ENCODE results near the gene TMA7B. TPM values are rescaled to one million over a fixed set of nuclear protein-coding genes. Genes with fewer than 3 reads are reported as not detected.

The TMA7B gene
- total RNA-seq, 2 donors from 2014 or later = 0.20 TPM; not detected in 1

DNA sequence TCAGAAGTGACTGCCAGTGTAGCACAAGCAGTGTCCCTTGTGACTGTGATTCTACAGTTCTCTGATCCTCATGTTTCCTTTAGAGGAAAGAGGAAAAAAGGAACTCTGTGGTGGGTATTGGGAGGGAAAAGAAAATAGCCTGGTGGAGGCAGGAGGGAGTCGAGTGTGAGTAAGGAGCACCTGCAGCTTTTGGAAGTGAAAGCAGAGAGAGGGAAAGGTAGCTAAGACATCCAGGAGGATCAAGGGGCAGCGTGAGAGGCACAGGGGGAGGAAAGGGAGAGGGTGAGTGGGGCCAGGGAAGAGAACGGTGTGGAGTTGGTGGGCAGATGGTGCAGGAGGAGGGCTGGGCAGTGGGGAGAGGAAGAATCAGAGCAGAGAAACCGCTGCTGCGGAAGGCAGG lies 12.4 kb downstream of the TMA7B start:
- H3K4me3 ChIP-seq = no peak overlapping the region
- no peaks in the 10 kb centered on the region for H3K4me1 ChIP-seq

DNA sequence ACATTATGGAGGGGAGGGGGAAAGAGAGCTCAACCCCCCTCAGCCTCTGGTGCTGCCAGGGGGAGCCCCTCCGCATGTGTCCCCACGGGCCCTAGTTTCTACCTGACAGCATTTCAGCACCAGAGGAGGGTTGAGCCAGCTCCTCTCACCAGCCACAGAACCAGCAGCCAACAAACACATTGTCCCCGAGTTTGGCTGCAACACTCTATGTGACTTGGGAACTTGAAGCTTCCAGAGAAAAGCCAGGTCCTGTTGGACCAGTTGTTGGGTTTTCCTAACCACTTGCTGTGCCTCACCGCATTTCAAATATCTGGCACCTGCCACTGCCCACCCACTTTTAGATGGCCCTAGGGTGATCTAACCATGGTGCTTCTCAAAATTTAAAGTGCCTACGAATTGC lies 13.5 kb downstream of the TMA7B start:
- Histone ChIP-seq H3K4me1 (no peaks in the 10 kb centered on the region), H3K27ac (no peak overlapping the region), H3K36me3 (no peaks in the 10 kb centered on the region), H3K9me3 (no peaks in the 10 kb centered on the region), H3K9ac (ENCODE audit: low read depth in 2 of 2, low read length in 2 of 2) (no peak overlapping the region), H3K27me3 (no peaks in the 10 kb centered on the region), H3K4me3 (no peak overlapping the region)
- TF ChIP-seq, protein P1, sequence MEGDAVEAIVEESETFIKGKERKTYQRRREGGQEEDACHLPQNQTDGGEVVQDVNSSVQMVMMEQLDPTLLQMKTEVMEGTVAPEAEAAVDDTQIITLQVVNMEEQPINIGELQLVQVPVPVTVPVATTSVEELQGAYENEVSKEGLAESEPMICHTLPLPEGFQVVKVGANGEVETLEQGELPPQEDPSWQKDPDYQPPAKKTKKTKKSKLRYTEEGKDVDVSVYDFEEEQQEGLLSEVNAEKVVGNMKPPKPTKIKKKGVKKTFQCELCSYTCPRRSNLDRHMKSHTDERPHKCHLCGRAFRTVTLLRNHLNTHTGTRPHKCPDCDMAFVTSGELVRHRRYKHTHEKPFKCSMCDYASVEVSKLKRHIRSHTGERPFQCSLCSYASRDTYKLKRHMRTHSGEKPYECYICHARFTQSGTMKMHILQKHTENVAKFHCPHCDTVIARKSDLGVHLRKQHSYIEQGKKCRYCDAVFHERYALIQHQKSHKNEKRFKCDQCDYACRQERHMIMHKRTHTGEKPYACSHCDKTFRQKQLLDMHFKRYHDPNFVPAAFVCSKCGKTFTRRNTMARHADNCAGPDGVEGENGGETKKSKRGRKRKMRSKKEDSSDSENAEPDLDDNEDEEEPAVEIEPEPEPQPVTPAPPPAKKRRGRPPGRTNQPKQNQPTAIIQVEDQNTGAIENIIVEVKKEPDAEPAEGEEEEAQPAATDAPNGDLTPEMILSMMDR (IDR thresholded peaks at IDR 0.05) = no peak
- intact Hi-C loops (cut with DNase I) = no loop called here
- DNase-seq = no peak

More for the DNA sequence above, 12.4 kb downstream of the TMA7B start:
- intact Hi-C loops (cut with DNase I) = no loop called here
- Histone ChIP-seq H3K9ac (ENCODE audit: low read depth in 2 of 2, low read length in 2 of 2) (no peak overlapping the region), H3K27ac (no peak overlapping the region), H3K27me3 (no peaks in the 10 kb centered on the region), H3K36me3 (no peaks in the 10 kb centered on the region), H3K9me3 (no peaks in the 10 kb centered on the region)
- no peak for DNase-seq
- TF ChIP-seq, protein P1 (IDR thresholded peaks at IDR 0.05) = no peak

DNA sequence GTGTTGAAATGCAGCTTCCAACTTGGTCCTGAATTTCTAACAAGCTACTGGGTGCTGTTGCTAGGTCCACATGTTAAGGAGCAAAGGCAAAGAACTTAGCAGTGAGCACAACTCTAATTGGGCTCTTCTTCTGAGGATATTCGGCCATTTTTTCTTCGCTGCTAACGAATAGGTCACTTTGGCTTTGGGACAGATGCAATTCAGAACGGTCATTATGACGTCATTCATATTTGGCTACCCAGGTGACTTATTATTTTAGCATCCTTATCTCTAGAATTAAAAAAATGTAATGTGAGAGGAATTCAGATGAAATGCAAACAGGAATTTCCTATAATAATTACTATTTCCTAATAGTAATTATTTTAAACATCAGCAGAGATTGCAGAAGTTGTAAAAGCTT lies 13.9 kb downstream of the TMA7B start:
- intact Hi-C loops (cut with DNase I) = no loop called here
- H3K27me3 ChIP-seq = no peaks in the 10 kb centered on the region

DNA sequence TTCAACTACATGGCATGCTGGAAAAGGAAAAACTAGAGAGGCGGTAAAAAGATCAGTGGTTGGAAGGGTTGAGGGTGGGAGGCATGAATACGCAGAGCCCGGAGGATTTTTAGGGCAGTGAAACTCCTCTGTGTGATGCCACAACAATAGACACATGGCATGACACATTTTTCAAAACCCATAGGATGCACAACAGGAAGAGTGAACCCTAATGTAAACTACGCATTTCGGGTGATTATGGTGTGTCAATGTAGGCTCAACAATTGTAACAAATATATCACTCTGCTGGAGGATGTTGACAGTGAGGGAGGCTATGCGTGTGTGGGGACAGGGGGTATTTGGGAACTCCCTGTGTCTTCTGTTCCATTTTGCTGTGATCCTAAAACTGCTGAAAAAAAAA lies 18.9 kb downstream of the TMA7B start:
- Histone ChIP-seq H3K4me3 (no peak overlapping the region), H3K27ac (no peak overlapping the region), H3K9ac (ENCODE audit: low read depth in 2 of 2, low read length in 2 of 2) (no peak overlapping the region), H3K27me3 (no peaks in the 10 kb centered on the region), H3K9me3 (no peaks in the 10 kb centered on the region), H3K4me1 (no peaks in the 10 kb centered on the region), H3K36me3 (no peaks in the 10 kb centered on the region)
- intact Hi-C loops (cut with DNase I) = no loop called here
- TF ChIP-seq, protein P1 (IDR thresholded peaks at IDR 0.05) = no peak
- DNase-seq = no peak

More for the DNA sequence above, 13.9 kb downstream of the TMA7B start:
- Histone ChIP-seq H3K9ac (ENCODE audit: low read depth in 2 of 2, low read length in 2 of 2) (no peak overlapping the region), H3K4me1 (no peaks in the 10 kb centered on the region), H3K4me3 (no peak overlapping the region), H3K9me3 (no peaks in the 10 kb centered on the region), H3K27ac (no peak overlapping the region), H3K36me3 (no peaks in the 10 kb centered on the region)
- DNase-seq = no peak
- TF ChIP-seq, protein P1 (IDR thresholded peaks at IDR 0.05) = no peak

DNA sequence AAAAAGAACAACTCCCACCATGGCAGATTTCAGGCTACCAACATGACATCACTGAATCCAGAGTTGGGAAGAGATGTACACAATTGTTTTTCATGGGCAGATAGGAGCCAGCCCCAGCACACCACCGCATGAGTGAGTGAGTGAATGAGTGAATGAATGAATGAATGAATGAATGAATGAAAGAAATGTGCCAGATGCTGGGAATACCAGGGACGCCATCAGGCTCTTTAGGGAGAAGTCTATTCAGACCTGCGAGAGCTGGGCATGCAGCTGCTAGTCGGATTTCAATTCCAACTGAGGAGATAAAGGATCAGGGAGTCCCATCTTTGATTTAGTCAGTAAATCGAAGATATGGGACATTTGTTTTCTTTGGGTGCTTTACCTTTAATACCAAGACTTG lies 19.3 kb downstream of the TMA7B start:
- intact Hi-C loops (cut with DNase I) = no loop called here
- H3K36me3 ChIP-seq = no peaks in the 10 kb centered on the region
- no peak for DNase-seq
- no peak overlapping the region for H3K9ac ChIP-seq (ENCODE audit: low read depth in 2 of 2, low read length in 2 of 2)
- no peaks in the 10 kb centered on the region for H3K27me3 ChIP-seq
- no peaks in the 10 kb centered on the region for H3K9me3 ChIP-seq
- no peaks in the 10 kb centered on the region for H3K4me1 ChIP-seq
- TF ChIP-seq, protein P1 (IDR thresholded peaks at IDR 0.05) = no peak
- no peak overlapping the region for H3K4me3 ChIP-seq
- H3K27ac ChIP-seq = no peak overlapping the region

DNA sequence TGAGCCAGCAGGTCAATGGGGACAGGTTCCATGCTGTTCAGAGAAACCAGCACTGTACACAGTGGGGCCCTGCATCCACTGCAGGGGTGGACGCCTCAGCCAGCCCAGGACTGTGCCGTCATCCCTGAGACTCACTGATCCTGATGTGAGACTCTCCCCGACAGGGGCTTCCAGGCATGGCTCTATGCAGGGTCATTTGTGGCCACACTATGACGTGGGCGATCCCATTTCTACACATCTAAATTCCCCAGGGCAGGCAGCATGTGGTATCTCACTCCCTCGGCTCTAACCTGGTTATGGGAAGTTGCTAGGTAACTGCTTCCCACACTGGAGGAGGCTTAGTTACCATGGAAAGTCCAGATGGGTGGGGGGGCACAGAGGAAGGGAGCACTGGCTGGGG lies 20.4 kb downstream of the TMA7B start:
- H3K4me3 ChIP-seq = no peak overlapping the region
- H3K36me3 ChIP-seq = no peaks in the 10 kb centered on the region
- no peaks in the 10 kb centered on the region for H3K27me3 ChIP-seq
- H3K9ac ChIP-seq (ENCODE audit: low read depth in 2 of 2, low read length in 2 of 2) = no peak overlapping the region
- no peaks in the 10 kb centered on the region for H3K4me1 ChIP-seq
- DNase-seq = no peak
- TF ChIP-seq, protein P1 (IDR thresholded peaks at IDR 0.05) = no peak
- H3K9me3 ChIP-seq = no peaks in the 10 kb centered on the region
- intact Hi-C loops (cut with DNase I) = no loop called here
- H3K27ac ChIP-seq = no peak overlapping the region

Data from colonic mucosa (tissue), 4 donors.